Stomach (tissue), 9 donors: Measurements from ENCODE around the gene ITPR1. TPM values are rescaled to one million over a fixed set of nuclear protein-coding genes. Genes with fewer than 3 reads are reported as not detected.

Experiments
- DNase-seq, 2 donors: peaks; one replicate each; pipeline versions ENCODE4 v3.0.0 to v3.0.0-alpha.2; 2013 to 2019
- H3K27ac ChIP-seq, 5 donors: fragments of 200-600 bp in 4 of 5; sonication (generic) in 4 of 5; one replicate each; pipeline ENCODE4 v1.5.1; 2013 to 2019; ENCODE audit warnings: mild to moderate bottlenecking in 1 of 5, moderate library complexity in 1 of 5
- H3K27me3 ChIP-seq, 3 donors: fragments of 200-600 bp; sonication (generic); one replicate each; pipeline ENCODE4 v1.5.1; 2017 to 2019; ENCODE audit warnings: mixed run types in 1 of 3
- H3K36me3 ChIP-seq, 4 donors: fragments of 200-600 bp; sonication (generic); 1 replicate in 3 of 4; 2 replicates in 1 of 4; pipeline ENCODE4 v1.5.1; 2016 to 2019
- H3K4me1 ChIP-seq, 4 donors: fragments of 200-600 bp; sonication (generic); one replicate each; pipeline ENCODE4 v1.5.1; 2016 to 2019
- H3K4me3 ChIP-seq, 4 donors: fragments of 200-600 bp; sonication (generic) in 3 of 4; one replicate each; pipeline ENCODE4 v1.5.1; 2016 to 2019; ENCODE audit warnings: mild to moderate bottlenecking in 1 of 4
- H3K9me3 ChIP-seq, 4 donors: fragments of 200-600 bp; sonication (generic); one replicate each; pipeline ENCODE4 v1.5.1; 2016 to 2019
- CTCF ChIP-seq, 7 experiments: fragments of 450-650 bp in 4 of 7; fragments of 200-600 bp in 3 of 7; sonication (generic) in 3 of 7; IDR thresholded peaks; one replicate each; pipeline ENCODE4 v1.5.1; 2016 to 2019; ENCODE audit warnings: antibody characterized with exemption in 7 of 7, control low read depth in 2 of 7, mild to moderate bottlenecking in 1 of 7
- EP300 ChIP-seq: sonication (generic); formaldehyde crosslinking; IDR thresholded peaks from one replicate; pipeline ENCODE4 v1.6.1; 2017; ENCODE audit warnings: antibody characterized with exemption
- POLR2A ChIP-seq, 4 donors: fragments of 450-650 bp; IDR thresholded peaks; one replicate each; pipeline ENCODE4 v1.6.1; 2016; ENCODE audit warnings: antibody characterized with exemption in 4 of 4, control low read depth in 2 of 4, mild to moderate bottlenecking in 1 of 4, moderate library complexity in 1 of 4
- POLR2AphosphoS5 ChIP-seq, 3 donors: sonication (generic); formaldehyde crosslinking; IDR thresholded peaks; one replicate each; pipeline ENCODE4 v1.6.1; 2016; ENCODE audit warnings: antibody characterized with exemption in 3 of 3
- WGBS, 5 donors: extraction: QIAGEN DNeasy Blood & Tissue Kit in 3 of 5; methylation state at CpG; one replicate each; pipeline versions ENCODE4 v1.1.5 to v1.1.7; 2013 to 2018; 5-methylcytosine and 5-hydroxymethylcytosine counted together
- intact Hi-C: fragments of 100-400 bp; cut with DNase I; formaldehyde crosslinking; loops from one replicate; pipeline ENCODE4 v1.15.1; 2023; ENCODE audit warnings: low total_unique reads
- polyA plus RNA-seq, 3 donors: library from polyadenylated mRNA; stranded (reverse); fragments of 200-250 nt; gene quantifications; one replicate each; pipeline ENCODE4 v1.2.3, GENCODE V29; 2013
- total RNA-seq, 5 donors: library from RNA; depleted of rRNA; stranded (reverse); fragments of >200 nt; gene quantifications; one replicate each; pipeline versions ENCODE4 v1.1.0 to v1.2.3, GENCODE V29; 2014 to 2016
- donor health status: healthy with polysubstance abuse.
- donor health status: Bipolar disorder and iron deficiency.
- donor health status: healthy.

Gene ITPR1
- total and polyA plus RNA-seq, 8 donors: 6.6 to 192 (median 32.9) TPM

DNA sequence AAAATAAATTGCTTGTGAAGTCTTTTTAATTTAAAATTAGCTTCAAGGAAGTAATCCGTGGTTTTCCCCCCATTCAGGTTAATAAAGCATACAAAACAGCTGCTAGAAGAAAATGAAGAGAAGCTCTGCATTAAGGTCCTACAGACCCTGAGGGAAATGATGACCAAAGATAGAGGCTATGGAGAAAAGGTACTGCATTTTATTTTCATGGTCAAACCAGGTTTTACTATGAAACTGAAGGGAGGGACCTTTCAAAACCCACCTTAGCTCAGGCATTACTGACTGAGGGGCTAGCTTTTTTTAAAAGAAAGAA lies 218.5 kb downstream of the ITPR1 start:
- Histone ChIP-seq H3K27ac (peak overlapping the region in 2 of 5 donors; percentile 8 to 13), H3K4me3 (no peak overlapping the region), H3K36me3 (peaks cover 0 to 74% (median 62%) of the 10 kb centered on the region in 4 donors), H3K4me1 (peaks cover 0 to 14% (median 0%) of the 10 kb centered on the region in 4 donors), H3K27me3 (no peaks in the 10 kb centered on the region), H3K9me3 (no peaks in the 10 kb centered on the region)
- TF ChIP-seq POLR2AphosphoS5 (IDR thresholded peaks at IDR 0.05): no peak
- TF ChIP-seq CTCF (IDR thresholded peaks at IDR 0.05): no peak
- TF ChIP-seq EP300: no peak
- no peak for TF ChIP-seq POLR2A (IDR thresholded peaks at IDR 0.05)
- 2 to 17% (median 6%) methylated on average over 1 of the region's 1 CpG for WGBS, 5 donors
- DNase-seq: no peak
- intact Hi-C loops: no loop called here

GRCh38 chr3:4712109-4712508 lies 219.0 kb downstream of the ITPR1 start:
- Histone ChIP-seq H3K36me3 (peaks cover 0 to 73% (median 59%) of the 10 kb centered on the region in 4 donors), H3K27ac (peak overlapping the region in 1 of 5 donors; percentile 13)
- DNase-seq: peak in 1 of 2 donors; percentile 68

GRCh38 chr3:4714045-4714444 lies 220.9 kb downstream of the ITPR1 start:
- TF ChIP-seq POLR2A (IDR thresholded peaks at IDR 0.05) (no peak), POLR2AphosphoS5 (IDR thresholded peaks at IDR 0.05) (no peak), CTCF (IDR thresholded peaks at IDR 0.05) (no peak), EP300 (no peak)
- DNase-seq: no peak
- H3K4me1 ChIP-seq: peaks cover 8 to 26% (median 8%) of the 10 kb centered on the region in 4 donors
- no peak overlapping the region for H3K27ac ChIP-seq
- intact Hi-C loops: no loop called here
- WGBS, 5 donors: 80 to 92% (median 89%) methylated on average over 7 of the region's 7 CpGs
- H3K27me3 ChIP-seq: no peaks in the 10 kb centered on the region
- H3K4me3 ChIP-seq: no peak overlapping the region
- peaks cover 0 to 58% (median 41%) of the 10 kb centered on the region in 4 donors for H3K36me3 ChIP-seq
- H3K9me3 ChIP-seq: no peaks in the 10 kb centered on the region

More at GRCh38 chr3:4712109-4712508, 219.0 kb downstream of the ITPR1 start:
- Histone ChIP-seq H3K4me3 (no peak overlapping the region), H3K9me3 (no peaks in the 10 kb centered on the region), H3K4me1 (peaks cover 0 to 14% (median 0%) of the 10 kb centered on the region in 4 donors), H3K27me3 (no peaks in the 10 kb centered on the region)
- intact Hi-C loops: no loop called here
- TF ChIP-seq POLR2AphosphoS5 (IDR thresholded peaks at IDR 0.05): no peak
- 71 to 83% (median 74%) methylated on average over 7 of the region's 7 CpGs for WGBS, 5 donors

- H3K27me3 ChIP-seq: no peaks in the 10 kb centered on the region
- 35 to 76% (median 67%) methylated on average over 1 of the region's 1 CpG for WGBS, 5 donors
- H3K4me1 ChIP-seq: peaks cover 22 to 47% (median 29%) of the 10 kb centered on the region in 4 donors
- H3K4me3 ChIP-seq: no peak overlapping the region
- TF ChIP-seq POLR2AphosphoS5 (IDR thresholded peaks at IDR 0.05) (no peak), CTCF (IDR thresholded peaks at IDR 0.05) (no peak), POLR2A (IDR thresholded peaks at IDR 0.05) (no peak), EP300 (no peak)
- H3K27ac ChIP-seq: peak overlapping the region in 2 of 5 donors; percentile 22 to 23
- H3K36me3 ChIP-seq: peaks cover 0 to 42% (median 29%) of the 10 kb centered on the region in 4 donors
- no peak for DNase-seq
- no peaks in the 10 kb centered on the region for H3K9me3 ChIP-seq
- intact Hi-C loops: no loop called here
These were observed 223.1 kb downstream of the ITPR1 start for GRCh38 chr3:4716266-4716665.

DNA sequence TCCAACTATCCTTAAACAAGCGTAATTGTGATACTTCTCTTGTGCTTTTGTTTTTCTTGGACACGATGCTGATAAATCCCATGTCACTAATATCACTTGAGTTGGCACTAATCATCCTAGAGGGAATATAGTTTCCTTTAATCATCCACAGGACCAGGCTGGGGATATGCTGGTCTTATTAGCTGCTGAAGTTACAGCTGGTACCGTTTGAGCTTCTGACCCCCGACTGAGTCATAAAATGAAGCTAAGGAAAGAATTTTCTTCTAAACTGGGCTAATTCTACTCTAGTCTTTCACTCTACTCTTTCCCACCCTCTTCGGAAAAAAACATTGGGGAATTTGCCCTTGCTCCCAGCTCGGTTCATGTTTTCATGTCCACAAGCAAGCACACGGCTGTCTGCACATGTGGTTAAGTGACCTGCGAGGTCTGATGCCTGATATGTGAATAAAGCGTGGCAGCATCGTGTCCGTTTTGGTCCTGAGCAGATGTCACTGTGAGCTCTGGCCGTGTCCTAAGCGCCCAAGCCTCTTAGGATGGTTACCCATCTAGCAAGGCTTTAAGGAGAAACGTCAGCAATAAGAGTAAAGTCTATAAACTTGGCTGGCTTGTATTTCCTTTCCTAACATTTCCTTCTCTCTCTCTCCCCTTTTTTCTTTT lies 223.7 kb downstream of the ITPR1 start:
- H3K36me3 ChIP-seq: peaks cover 0 to 41% (median 28%) of the 10 kb centered on the region in 4 donors
- no peak for TF ChIP-seq POLR2A (IDR thresholded peaks at IDR 0.05)
- no peak for TF ChIP-seq EP300
- no peak for TF ChIP-seq CTCF (IDR thresholded peaks at IDR 0.05)
- TF ChIP-seq POLR2AphosphoS5 (IDR thresholded peaks at IDR 0.05): no peak
- intact Hi-C loops: no loop called here
- peaks cover 26 to 47% (median 34%) of the 10 kb centered on the region in 4 donors for H3K4me1 ChIP-seq
- no peaks in the 10 kb centered on the region for H3K9me3 ChIP-seq
- no peaks in the 10 kb centered on the region for H3K27me3 ChIP-seq
- WGBS, 5 donors: 78 to 86% (median 81%) methylated on average over 14 of the region's 14 CpGs
- H3K27ac ChIP-seq: peak overlapping the region in 3 of 5 donors; percentile 22 to 56 (median 23)
- no peak for DNase-seq
- no peak overlapping the region for H3K4me3 ChIP-seq
